Neural cell (in vitro differentiated cells): ENCODE results near the gene METAP1D. TPM values are rescaled to one million over a fixed set of nuclear protein-coding genes. Genes with fewer than 3 reads are reported as not detected.

Experiments
- H2AFZ ChIP-seq: fragments of 200-600, 300-800 bp; sonication (generic), shearing (Covaris generic); 2 replicates; pipeline ENCODE4 v1.6.0; 2014; ENCODE audit warnings: low read depth, mild to moderate bottlenecking, antibody characterized with exemption, low read length, moderate library complexity
- H3F3A ChIP-seq: fragments of 200-600 bp; shearing (Covaris generic); 2 replicates; pipeline ENCODE4 v1.6.1; 2016; ENCODE audit warnings: mild to moderate bottlenecking, moderate library complexity, mixed read lengths, antibody characterized with exemption, low read length; ENCODE audit not compliant: insufficient read depth, poor library complexity, severe bottlenecking
- H3K27ac ChIP-seq: fragments of 200-600, 300-800 bp; sonication (generic), shearing (Covaris generic); 2 replicates; pipeline ENCODE4 v1.5.1; 2014; ENCODE audit warnings: mild to moderate bottlenecking, low read length, moderate library complexity
- H3K27me3 ChIP-seq: fragments of 300-800, 200-600 bp; sonication (generic), shearing (Covaris generic); 2 replicates; pipeline ENCODE4 v1.6.0; 2014; ENCODE audit warnings: mild to moderate bottlenecking, low read depth, low read length, moderate library complexity; ENCODE audit not compliant: insufficient read depth
- H3K36me3 ChIP-seq: fragments of 300-800, 200-600 bp; sonication (generic), shearing (Covaris generic); 2 replicates; pipeline ENCODE4 v1.5.1; 2014; ENCODE audit warnings: mild to moderate bottlenecking, antibody characterized with exemption, low read length, moderate library complexity; ENCODE audit not compliant: insufficient read depth
- H3K4me2 ChIP-seq: fragments of 300-800, 200-600 bp; sonication (generic), shearing (Covaris generic); 2 replicates; pipeline ENCODE4 v1.6.0; 2014; ENCODE audit warnings: mild to moderate bottlenecking, low read length
- H3K4me3 ChIP-seq: fragments of 300-800, 200-600 bp; sonication (generic), shearing (Covaris generic); 2 replicates; pipeline ENCODE4 v1.5.1; 2014; ENCODE audit warnings: mild to moderate bottlenecking, low read length, moderate library complexity
- H3K79me2 ChIP-seq: fragments of 200-600 bp; shearing (Covaris generic); replicated peaks from 2 replicates; pipeline ENCODE4 v1.6.0; 2014; ENCODE audit warnings: mild to moderate bottlenecking, low read length, moderate library complexity; ENCODE audit not compliant: insufficient read depth
- H3K9ac ChIP-seq: fragments of 300-800, 200-600 bp; sonication (generic), shearing (Covaris generic); 2 replicates; pipeline ENCODE4 v1.6.1; 2016; ENCODE audit warnings: mild to moderate bottlenecking, low read length, mixed read lengths
- H3K9me2 ChIP-seq: fragments of 200-600 bp; shearing (Covaris generic); 2 replicates; pipeline ENCODE4 v1.6.1; 2016; ENCODE audit warnings: mild to moderate bottlenecking, low read length, mixed read lengths; ENCODE audit not compliant: insufficient read depth
- H3K9me3 ChIP-seq: fragments of 200-600, 300-800 bp; sonication (generic), shearing (Covaris generic); 2 replicates; pipeline ENCODE4 v1.6.1; 2016; ENCODE audit warnings: mild to moderate bottlenecking, mixed run types, low read length, moderate library complexity, mixed read lengths
- H4K20me1 ChIP-seq: fragments of 200-600 bp; shearing (Covaris generic); 2 replicates; pipeline ENCODE4 v1.6.1; 2016; ENCODE audit warnings: mild to moderate bottlenecking, mixed run types; ENCODE audit not compliant: insufficient read depth
- CTCF ChIP-seq: fragments of 450-650 bp; IDR thresholded peaks from 2 replicates; pipeline ENCODE4 v1.5.1; 2014; ENCODE audit warnings: antibody characterized with exemption, mild to moderate bottlenecking, moderate library complexity; ENCODE audit not compliant: poor library complexity, severe bottlenecking
- EP300 ChIP-seq: fragments of 450-650 bp; conservative IDR thresholded peaks from 2 replicates; pipeline ENCODE4 v1.6.1; 2014; ENCODE audit warnings: antibody characterized with exemption, mild to moderate bottlenecking, moderate library complexity; ENCODE audit not compliant: poor library complexity, severe bottlenecking
- EZH2 ChIP-seq: fragments of 200-600, 300-800 bp; shearing (Covaris generic), sonication (generic); IDR thresholded peaks from 2 replicates; pipeline ENCODE4 v1.6.1; 2014; ENCODE audit warnings: antibody characterized with exemption, low read length, borderline replicate concordance, mild to moderate bottlenecking; ENCODE audit not compliant: insufficient read depth, poor library complexity, severe bottlenecking
- MXI1 ChIP-seq: fragments of 450-650 bp; conservative IDR thresholded peaks from 2 replicates; pipeline ENCODE4 v1.6.1; 2014; ENCODE audit warnings: antibody characterized with exemption, mild to moderate bottlenecking; ENCODE audit not compliant: poor library complexity, severe bottlenecking
- POLR2AphosphoS5 ChIP-seq: IDR thresholded peaks from 2 replicates; pipeline ENCODE4 v1.6.1; 2012
- RAD21 ChIP-seq: fragments of 450-650 bp; conservative IDR thresholded peaks from 2 replicates; pipeline ENCODE4 v1.6.1; 2014; ENCODE audit warnings: antibody characterized with exemption, mild to moderate bottlenecking, moderate library complexity
- REST ChIP-seq: IDR thresholded peaks from 2 replicates; pipeline ENCODE4 v1.6.1; 2012; ENCODE audit warnings: borderline replicate concordance
- SMC3 ChIP-seq: fragments of 450-650 bp; conservative IDR thresholded peaks from 2 replicates; pipeline ENCODE4 v1.6.1; 2014; ENCODE audit warnings: antibody characterized with exemption, mild to moderate bottlenecking, moderate library complexity; ENCODE audit not compliant: poor library complexity
- TAF1 ChIP-seq: IDR thresholded peaks from 2 replicates; pipeline ENCODE4 v1.6.1; 2012; ENCODE audit warnings: low read depth
- polyA plus RNA-seq: library from polyadenylated mRNA; depleted of rRNA; stranded (reverse); fragments of >200 nt; gene quantifications from 2 replicates; pipeline ENCODE4 v1.2.3, GENCODE V29; 2014

The METAP1D gene
- polyA plus RNA-seq, 1 donor from 2014 or later = 5.4 TPM

- Histone ChIP-seq H2AFZ (no peak overlapping the region), H3F3A (peaks cover 11% of the 10 kb centered on the region), H3K4me3 (no peak overlapping the region), H3K27me3 (no peaks in the 10 kb centered on the region), H3K9me3 (no peaks in the 10 kb centered on the region), H3K27ac (peak overlapping the region; percentile 81), H3K9me2 (no peaks in the 10 kb centered on the region), H3K79me2 (peaks cover 30% of the 10 kb centered on the region), H4K20me1 (no peaks in the 10 kb centered on the region), H3K9ac (peak overlapping the region; percentile 8), H3K4me2 (peak overlapping the region; percentile 18), H3K36me3 (no peaks in the 10 kb centered on the region)
- TF ChIP-seq EP300 (peak; percentile 36), EZH2 (no peak), POLR2AphosphoS5 (peak; percentile 44)
Measured at GRCh38 chr2:172074254-172074653, 74.5 kb downstream of the METAP1D start.

- no peak overlapping the region for H3K27ac ChIP-seq
Measured at GRCh38 chr2:172079416-172079815, 79.7 kb downstream of the METAP1D start.

More at GRCh38 chr2:172079416-172079815, 79.7 kb downstream of the METAP1D start:
- no peak overlapping the region for H3K4me3 ChIP-seq
- no peaks in the 10 kb centered on the region for H3K36me3 ChIP-seq
- peaks cover 4% of the 10 kb centered on the region for H3K9me3 ChIP-seq
- H3K4me2 ChIP-seq = no peak overlapping the region
- H2AFZ ChIP-seq = no peak overlapping the region
- H3K9me2 ChIP-seq = no peaks in the 10 kb centered on the region
- peaks cover 12% of the 10 kb centered on the region for H3F3A ChIP-seq
- H3K79me2 ChIP-seq = peaks cover 80% of the 10 kb centered on the region
- no peak for TF ChIP-seq MXI1
- TF ChIP-seq EP300 = no peak
- TF ChIP-seq EZH2 = no peak
- no peak for TF ChIP-seq POLR2AphosphoS5
- no peak for TF ChIP-seq SMC3
- no peak for TF ChIP-seq CTCF
- no peak for TF ChIP-seq TAF1
- no peak for TF ChIP-seq REST
- no peak for TF ChIP-seq RAD21
- H3K9ac ChIP-seq = no peak overlapping the region
- H3K27me3 ChIP-seq = peaks cover 46% of the 10 kb centered on the region
- no peaks in the 10 kb centered on the region for H4K20me1 ChIP-seq
